GM19467 (cell line): ENCODE measurements around the gene UBXN2A.
"Not testable (repeated sequence)": the region's sequence is repeated elsewhere in the genome, so short reads cannot be mapped to it uniquely, and the experiment has no call there.

Source experiments
- ATAC-seq: cut with Tn5 transposase; IDR thresholded peaks from one replicate; pipeline ENCODE4 v1.9.1; 2021; ENCODE audit warnings: mild to moderate bottlenecking, moderate library complexity; ENCODE audit not compliant: unreplicated experiment

UBXN2A gene

DNA sequence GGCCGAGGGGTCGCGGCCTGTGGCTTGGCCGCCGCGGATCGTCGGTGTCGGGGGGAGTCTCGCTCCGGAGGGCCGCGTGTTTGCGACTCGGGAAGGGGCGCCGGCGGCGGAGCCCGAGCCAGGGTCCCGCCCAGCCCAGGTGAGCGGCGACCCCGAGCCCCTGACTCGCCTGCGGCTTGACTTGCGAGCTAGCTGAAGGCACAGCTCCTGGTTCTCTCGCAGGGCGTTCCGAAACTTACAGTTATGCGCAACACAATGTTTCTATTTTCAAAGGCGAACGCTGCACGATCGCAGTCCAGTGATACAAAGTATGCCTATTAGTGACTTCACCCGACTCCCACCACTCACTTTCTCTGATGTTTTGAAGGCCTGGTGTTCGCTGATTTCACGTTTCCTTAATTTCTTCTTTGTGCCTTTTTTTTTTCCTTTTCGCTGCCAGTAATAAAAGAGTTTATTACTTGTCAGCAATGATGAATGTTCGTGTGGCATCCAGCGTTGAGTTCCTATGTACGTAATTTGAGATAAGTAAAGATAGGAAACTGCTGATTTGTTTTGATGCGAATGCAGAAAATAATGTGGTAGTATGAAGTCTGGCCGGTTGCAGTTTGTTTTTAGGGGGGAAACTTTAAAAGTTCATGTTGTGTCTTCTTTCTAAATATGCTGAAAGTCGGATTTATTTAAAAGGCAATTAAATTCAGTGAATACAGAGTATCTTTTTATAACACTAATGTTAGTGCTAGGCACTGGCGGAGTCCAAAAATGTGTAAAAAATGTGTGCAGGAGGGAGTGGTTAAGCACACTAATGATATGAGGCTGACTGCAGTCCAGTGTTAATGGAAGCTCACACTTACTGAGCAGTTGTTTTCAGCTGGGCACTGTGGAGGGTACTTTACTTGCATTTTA is 706 bp downstream of the UBXN2A start:
- ATAC-seq = peak; percentile 50

GRCh38 chr2:23941644-23942043 is 1.4 kb downstream of the UBXN2A start:
- ATAC-seq = no peak

DNA sequence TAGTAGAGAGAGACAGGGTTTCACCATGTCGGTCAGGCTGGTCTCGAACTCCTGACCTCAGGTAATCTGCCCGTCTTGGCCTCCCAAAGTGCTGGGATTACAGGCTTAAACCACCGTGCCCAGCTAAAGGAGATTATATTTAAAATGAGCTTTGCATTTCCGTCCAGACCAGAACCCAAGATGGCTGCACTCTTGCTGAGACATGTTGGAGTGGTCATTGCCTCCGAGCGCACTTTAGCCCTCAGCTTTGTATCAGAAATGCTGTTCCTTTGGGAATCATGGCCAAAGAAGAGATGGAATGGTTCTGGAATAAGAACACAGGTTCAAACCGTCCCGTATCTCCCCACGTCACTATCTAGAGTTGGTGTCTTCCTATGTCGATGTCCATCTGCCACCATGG is 3.4 kb downstream of the UBXN2A start:
- ATAC-seq = no peak

- no peak for ATAC-seq
These were observed 4.3 kb downstream of the UBXN2A start for GRCh38 chr2:23944527-23944926.

- no peak for ATAC-seq
These were observed 4.7 kb downstream of the UBXN2A start for GRCh38 chr2:23944976-23945375.

GRCh38 chr2:23947350-23947749 is 7.1 kb downstream of the UBXN2A start:
- no peak for ATAC-seq

DNA sequence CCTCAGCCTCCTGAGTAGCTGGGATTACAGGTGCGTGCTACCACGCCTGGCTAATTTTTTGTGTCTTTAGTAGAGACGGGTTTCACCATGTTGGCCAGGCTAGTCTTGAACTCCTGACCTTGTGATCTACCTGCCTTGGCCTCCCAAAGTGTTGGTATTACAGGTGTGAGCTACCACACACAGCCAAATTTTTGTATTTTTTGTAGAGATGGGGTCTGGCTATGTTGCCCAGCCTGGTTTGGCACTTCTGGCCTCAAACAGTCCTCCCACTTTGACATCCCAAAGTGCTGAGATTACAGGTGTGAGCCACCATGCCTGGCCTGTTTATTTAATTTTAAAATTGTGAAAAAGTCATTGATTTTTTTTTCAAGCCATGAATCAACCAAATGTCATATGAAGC is 12.3 kb downstream of the UBXN2A start:
- ATAC-seq = not testable (repeated sequence)

- ATAC-seq = no peak
These were observed 13.4 kb downstream of the UBXN2A start for GRCh38 chr2:23953625-23954024.

- no peak for ATAC-seq
These were observed 14.2 kb downstream of the UBXN2A start for GRCh38 chr2:23954325-23955014.

GRCh38 chr2:23967846-23968245 is 27.6 kb downstream of the UBXN2A start:
- ATAC-seq = no peak

GRCh38 chr2:23976883-23977282 is 36.6 kb downstream of the UBXN2A start:
- no peak for ATAC-seq

DNA sequence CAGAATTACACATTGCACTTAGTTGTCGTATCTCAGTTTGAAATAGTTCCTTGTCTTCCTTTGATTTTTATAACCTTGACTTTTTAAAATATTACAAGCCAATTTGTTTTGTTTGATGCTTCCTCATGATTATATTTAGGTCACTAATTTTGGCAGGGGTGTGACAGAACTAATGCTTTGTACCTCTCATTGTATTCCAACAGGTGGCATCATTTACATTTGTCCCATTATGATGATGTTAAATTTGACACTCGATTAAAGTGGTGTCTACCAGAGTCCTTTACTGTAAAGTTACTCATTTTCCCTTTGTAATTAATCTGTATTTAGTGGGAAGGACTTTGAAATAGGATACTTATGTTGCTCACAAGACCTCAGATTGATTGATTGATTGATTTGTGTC is 48.1 kb downstream of the UBXN2A start:
- no peak for ATAC-seq

DNA sequence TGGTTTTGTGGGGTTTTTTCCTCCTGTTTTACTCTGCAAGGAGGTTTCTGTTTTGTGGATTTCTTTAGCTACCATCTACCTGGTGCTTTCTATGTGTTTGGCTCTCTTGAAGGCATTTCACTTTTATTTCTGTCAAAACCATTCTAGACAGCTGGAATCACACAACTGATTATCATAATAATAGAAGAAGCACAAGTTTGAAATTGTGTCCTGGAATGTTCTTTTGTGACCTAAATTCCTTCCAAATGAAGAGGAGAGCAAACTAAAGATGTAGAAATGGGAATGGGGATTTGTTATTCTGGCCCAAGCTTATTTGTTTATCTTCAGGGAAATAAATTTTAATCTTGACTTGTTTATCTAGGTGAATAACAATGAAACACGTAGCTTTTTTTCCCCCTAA is 52.7 kb downstream of the UBXN2A start:
- no peak for ATAC-seq

DNA sequence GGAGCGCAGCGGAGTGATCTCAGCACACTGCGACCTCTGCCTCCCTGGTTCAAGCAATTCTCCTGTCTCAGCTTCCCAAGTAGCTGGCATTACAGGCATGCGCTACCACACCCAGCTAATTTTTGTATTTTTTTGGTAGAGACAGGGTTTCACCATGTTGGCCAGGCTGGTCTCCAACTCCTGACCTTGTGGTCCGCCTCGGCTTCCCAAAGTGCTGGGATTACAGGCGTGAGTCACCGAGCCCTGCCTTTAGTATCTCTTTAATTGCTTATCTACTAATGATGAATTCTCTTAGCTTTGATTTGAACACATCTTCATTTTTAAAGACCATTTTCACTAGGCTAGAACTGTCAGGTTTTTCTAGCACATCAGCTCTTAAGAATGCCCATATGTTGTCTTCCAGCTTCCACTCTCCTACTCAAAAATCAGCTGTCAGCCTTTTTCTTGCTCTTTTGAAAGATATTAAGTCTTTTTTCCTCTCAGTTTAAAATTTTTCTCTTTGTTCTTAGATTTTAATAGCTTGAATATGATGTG is 53.5 kb downstream of the UBXN2A start:
- ATAC-seq = no peak

DNA sequence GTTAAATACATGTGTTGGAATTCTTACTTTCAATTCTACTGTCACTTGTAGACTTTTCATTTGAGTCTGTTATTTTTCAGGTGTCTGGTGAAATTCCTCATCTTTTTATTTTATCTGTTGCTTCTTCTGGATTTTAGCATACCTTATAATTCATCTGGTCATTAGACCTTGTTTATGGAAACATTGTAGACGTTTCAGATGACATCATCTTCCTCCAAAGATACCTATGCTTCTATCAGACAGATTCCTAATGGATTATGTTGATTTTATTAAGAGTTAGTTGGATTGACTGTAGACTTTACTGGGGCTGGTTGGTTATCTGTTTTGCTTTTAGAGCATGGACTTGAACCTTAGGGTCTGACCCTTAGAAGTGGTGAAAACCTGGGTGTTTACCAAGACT is 54.3 kb downstream of the UBXN2A start:
- no peak for ATAC-seq

- ATAC-seq = no peak
These were observed 67.4 kb downstream of the UBXN2A start for GRCh38 chr2:24007693-24008092.

- no peak for ATAC-seq
These were observed 68.6 kb downstream of the UBXN2A start for GRCh38 chr2:24008672-24009366.

GRCh38 chr2:24009367-24009679 is 69.1 kb downstream of the UBXN2A start:
- ATAC-seq = no peak

- no peak for ATAC-seq
These were observed 69.6 kb downstream of the UBXN2A start, which contains the start of gene MFSD2B for GRCh38 chr2:24009680-24010476. MFSD2B (plus strand) TSS chr2:24010085; CDS start chr2:24010097, 12 bp downstream.

- no peak for ATAC-seq
These were observed 70.4 kb downstream of the UBXN2A start for GRCh38 chr2:24010477-24011249.
